Measurements from ENCODE around the gene NTM.

The NTM gene

GRCh38 chr11:131866535-131867400 is 496.4 kb downstream of the NTM start:
- no peak for DNase-seq (ENCODE audit: low read depth)

GRCh38 chr11:131867457-131868257 is 497.2 kb downstream of the NTM start:
- no peak for DNase-seq (ENCODE audit: low read depth)

- DNase-seq (ENCODE audit: low read depth): no peak
Observed at GRCh38 chr11:131868629-131869507, 498.5 kb downstream of the NTM start.

GRCh38 chr11:131870305-131870704 is 499.9 kb downstream of the NTM start:
- no peak for DNase-seq (ENCODE audit: low read depth)

GRCh38 chr11:131871006-131871405 is 500.6 kb downstream of the NTM start:
- no peak for DNase-seq (ENCODE audit: low read depth)

GRCh38 chr11:131874070-131874469 is 503.7 kb downstream of the NTM start:
- no peak for DNase-seq (ENCODE audit: low read depth)

GRCh38 chr11:131875611-131876010 is 505.2 kb downstream of the NTM start:
- no peak for DNase-seq (ENCODE audit: low read depth)

- DNase-seq (ENCODE audit: low read depth): no peak
Observed at GRCh38 chr11:131877246-131877942, 507.0 kb downstream of the NTM start.

- DNase-seq (ENCODE audit: low read depth): no peak
Observed at GRCh38 chr11:131880316-131880715, 509.9 kb downstream of the NTM start.

- no peak for DNase-seq (ENCODE audit: low read depth)
Observed at GRCh38 chr11:131880976-131881375, 510.6 kb downstream of the NTM start.

- DNase-seq (ENCODE audit: low read depth): no peak
Observed at GRCh38 chr11:131883332-131883731, 512.9 kb downstream of the NTM start.

- no peak for DNase-seq (ENCODE audit: low read depth)
Observed at GRCh38 chr11:131884461-131885073, 514.2 kb downstream of the NTM start.

- DNase-seq (ENCODE audit: low read depth): no peak
Observed at GRCh38 chr11:131885431-131885830, 515.0 kb downstream of the NTM start.

GRCh38 chr11:131886201-131886600 is 515.8 kb downstream of the NTM start:
- no peak for DNase-seq (ENCODE audit: low read depth)

GRCh38 chr11:131888230-131888855 is 517.9 kb downstream of the NTM start:
- no peak for DNase-seq (ENCODE audit: low read depth)

- DNase-seq (ENCODE audit: low read depth): no peak
Observed at GRCh38 chr11:131889146-131889577, 518.7 kb downstream of the NTM start.

GRCh38 chr11:131889760-131890581 is 519.6 kb downstream of the NTM start:
- no peak for DNase-seq (ENCODE audit: low read depth)

GRCh38 chr11:131893103-131893890 is 522.9 kb downstream of the NTM start:
- no peak for DNase-seq (ENCODE audit: low read depth)

GRCh38 chr11:131893988-131894387 is 523.6 kb downstream of the NTM start:
- DNase-seq (ENCODE audit: low read depth): no peak
